Caco-2 (cell line): ENCODE measurements around the gene IGF1. TPM values are rescaled to one million over a fixed set of nuclear protein-coding genes. Genes with fewer than 3 reads are reported as not detected.

Source experiments
- BruUV-seq: library from RNA; stranded (reverse); fragments of 400-500 nt; replicated peaks from 2 replicates; lab custom pipeline; 2021; lab: Mats Ljungman, UMichigan
- CTCF ChIA-PET: fragments of 300-600 bp; sonication (Branson Sonifier 250); formaldehyde crosslinking; loops from one replicate; lab custom pipeline; 2022; ENCODE audit warnings: antibody characterized with exemption; lab: Charles Lee
- POLR2A ChIA-PET: fragments of 300-600 bp; sonication (Branson Sonifier 250); formaldehyde crosslinking; loops from one replicate; lab custom pipeline; 2022; ENCODE audit warnings: antibody characterized with exemption; lab: Charles Lee
- DNase-seq, 2 experiments: peaks; one replicate each; pipeline versions ENCODE4 v3.0.0 to v3.0.0-alpha.2; 2020 to 2022
- H3K27me3 ChIP-seq: replicated peaks from 2 replicates; pipeline ENCODE4 v1.6.0; 2011; ENCODE audit warnings: low read length; ENCODE audit not compliant: control insufficient read depth, insufficient read depth
- H3K36me3 ChIP-seq: 2 replicates; pipeline ENCODE4 v1.5.1; 2011; ENCODE audit warnings: low read length; ENCODE audit not compliant: control insufficient read depth, insufficient read depth
- H3K4me1 ChIP-seq: fragments of 250-450 bp; sonication (Bioruptor Pico); 2 replicates; pipeline ENCODE4 v1.5.1; 2020; ENCODE audit warnings: mild to moderate bottlenecking
- H3K4me3 ChIP-seq: 2 replicates; pipeline ENCODE4 v1.5.1; 2011; ENCODE audit warnings: low read depth, mild to moderate bottlenecking, control low read depth, low read length
- H3K9me3 ChIP-seq: fragments of 250-450 bp; sonication (Bioruptor Pico); 2 replicates; pipeline ENCODE4 v1.5.1; 2020; ENCODE audit warnings: mild to moderate bottlenecking, moderate library complexity
- H3K27ac Mint-ChIP-seq: one replicate; pipeline ENCODE4 v1.8.0; 2022; ENCODE audit warnings: mixed read lengths; ENCODE audit not compliant: unreplicated experiment
- H3K27me3 Mint-ChIP-seq: one replicate; pipeline ENCODE4 v1.8.0; 2022; ENCODE audit warnings: mixed read lengths; ENCODE audit not compliant: insufficient read depth, unreplicated experiment
- H3K36me3 Mint-ChIP-seq: one replicate; pipeline ENCODE4 v1.8.0; 2022; ENCODE audit warnings: mild to moderate bottlenecking, mixed read lengths; ENCODE audit not compliant: insufficient read depth, unreplicated experiment
- H3K4me1 Mint-ChIP-seq: one replicate; pipeline ENCODE4 v1.8.0; 2022; ENCODE audit warnings: low read depth, mixed read lengths; ENCODE audit not compliant: unreplicated experiment
- H3K4me3 Mint-ChIP-seq: one replicate; pipeline ENCODE4 v1.8.0; 2022; ENCODE audit warnings: mild to moderate bottlenecking, moderate library complexity, mixed read lengths; ENCODE audit not compliant: unreplicated experiment
- H3K9me3 Mint-ChIP-seq: one replicate; pipeline ENCODE4 v1.8.0; 2022; ENCODE audit warnings: mixed read lengths; ENCODE audit not compliant: unreplicated experiment
- intact Hi-C: fragments of 100-400 bp; cut with micrococcal nuclease; formaldehyde crosslinking; loops from one replicate; pipeline ENCODE4 v1.10.0; 2022; ENCODE audit not compliant: unreplicated experiment
- total RNA-seq: library from RNA; stranded (reverse); gene quantifications from 2 replicates; pipeline ENCODE4 v1.2.3, GENCODE V29; 2022
- TF ChIP-seq, protein P1 (sequence below), 2 experiments: fragments of 200-600 bp in 1 of 2; IDR thresholded peaks; 1 replicate in 1 of 2; 2 replicates in 1 of 2; pipeline versions ENCODE4 v1.5.1 to v1.8.0; 2011 to 2022; ENCODE audit warnings: antibody characterized with exemption in 1 of 2, control low read depth in 1 of 2, inconsistent platforms in 1 of 2, low read depth in 1 of 2, low read length in 1 of 2, mild to moderate bottlenecking in 1 of 2, moderate library complexity in 1 of 2; ENCODE audit not compliant: insufficient read depth in 1 of 2, severe bottlenecking in 1 of 2, unreplicated experiment in 1 of 2

The IGF1 gene
- total RNA-seq, 1 experiment from 2014 or later, result 2.3 TPM

DNA sequence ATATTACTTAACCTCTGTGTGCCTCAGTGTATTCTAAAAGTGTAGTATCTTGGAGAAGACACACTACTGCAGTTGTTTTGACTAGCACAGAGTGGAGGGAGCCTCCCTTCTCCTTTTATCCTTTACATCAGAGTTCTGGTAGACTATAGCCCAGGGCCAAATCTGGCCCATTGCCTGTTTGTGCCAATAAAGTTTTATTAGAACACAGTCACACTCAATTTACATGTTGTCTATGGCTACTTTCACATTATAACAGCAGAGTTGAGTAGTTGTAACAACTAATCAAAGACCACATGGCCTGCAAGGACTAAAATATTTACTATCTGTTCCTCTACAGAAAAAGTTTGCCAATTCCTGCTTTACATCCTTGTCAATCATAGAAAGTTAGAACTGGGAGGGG lies 27.7 kb upstream of the IGF1 start:
- no peaks in the 10 kb centered on the region for H3K27me3 ChIP-seq
- no peaks in the 10 kb centered on the region for H3K36me3 ChIP-seq
- TF ChIP-seq, protein P1, sequence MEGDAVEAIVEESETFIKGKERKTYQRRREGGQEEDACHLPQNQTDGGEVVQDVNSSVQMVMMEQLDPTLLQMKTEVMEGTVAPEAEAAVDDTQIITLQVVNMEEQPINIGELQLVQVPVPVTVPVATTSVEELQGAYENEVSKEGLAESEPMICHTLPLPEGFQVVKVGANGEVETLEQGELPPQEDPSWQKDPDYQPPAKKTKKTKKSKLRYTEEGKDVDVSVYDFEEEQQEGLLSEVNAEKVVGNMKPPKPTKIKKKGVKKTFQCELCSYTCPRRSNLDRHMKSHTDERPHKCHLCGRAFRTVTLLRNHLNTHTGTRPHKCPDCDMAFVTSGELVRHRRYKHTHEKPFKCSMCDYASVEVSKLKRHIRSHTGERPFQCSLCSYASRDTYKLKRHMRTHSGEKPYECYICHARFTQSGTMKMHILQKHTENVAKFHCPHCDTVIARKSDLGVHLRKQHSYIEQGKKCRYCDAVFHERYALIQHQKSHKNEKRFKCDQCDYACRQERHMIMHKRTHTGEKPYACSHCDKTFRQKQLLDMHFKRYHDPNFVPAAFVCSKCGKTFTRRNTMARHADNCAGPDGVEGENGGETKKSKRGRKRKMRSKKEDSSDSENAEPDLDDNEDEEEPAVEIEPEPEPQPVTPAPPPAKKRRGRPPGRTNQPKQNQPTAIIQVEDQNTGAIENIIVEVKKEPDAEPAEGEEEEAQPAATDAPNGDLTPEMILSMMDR (IDR thresholded peaks at IDR 0.05; ENCODE audit: insufficient read depth in 1 of 2, low read depth in 1 of 2, low read length in 1 of 2, severe bottlenecking in 1 of 2, unreplicated experiment in 1 of 2), result no peak
- CTCF ChIA-PET, result no interaction called here
- H3K4me1 ChIP-seq, result no peaks in the 10 kb centered on the region
- no TSS peak for BruUV-seq
- H3K27me3 Mint-ChIP-seq, result peaks cover 3% of the 10 kb centered on the region
- H3K27ac Mint-ChIP-seq, result no peak overlapping the region
- no peaks in the 10 kb centered on the region for H3K36me3 Mint-ChIP-seq
- H3K4me1 Mint-ChIP-seq, result no peaks in the 10 kb centered on the region
- H3K9me3 Mint-ChIP-seq, result peaks cover 20% of the 10 kb centered on the region
- no peak overlapping the region for H3K4me3 Mint-ChIP-seq
- peaks cover 7% of the 10 kb centered on the region; the same call in 1 of the 2 replicates for H3K9me3 ChIP-seq
- intact Hi-C loops, result no loop called here
- POLR2A ChIA-PET, result no interaction called here
- no peak for DNase-seq
- H3K4me3 ChIP-seq, result no peak overlapping the region

DNA sequence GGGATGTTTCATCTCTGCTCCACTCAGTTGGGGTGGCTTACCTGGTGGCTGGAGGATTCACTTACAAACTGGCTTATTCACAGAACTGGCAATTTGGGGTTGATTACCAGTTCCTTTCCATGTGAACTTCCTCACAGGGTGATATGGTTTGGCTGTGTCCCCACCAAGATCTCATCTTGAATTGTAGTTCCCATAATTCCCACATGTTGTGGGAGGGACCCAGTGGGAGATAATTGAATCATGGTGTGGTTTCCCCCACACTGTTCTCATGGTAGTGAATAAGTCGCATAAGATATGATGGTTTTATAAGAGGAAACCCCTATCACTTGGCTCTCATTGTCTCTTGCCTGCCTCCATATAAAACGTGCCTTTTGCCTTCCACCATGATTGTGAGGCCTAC lies 26.9 kb upstream of the IGF1 start:
- intact Hi-C loops, result no loop called here
- POLR2A ChIA-PET, result no interaction called here
- H3K27me3 Mint-ChIP-seq, result peaks cover 3% of the 10 kb centered on the region
- H3K9me3 Mint-ChIP-seq, result peaks cover 20% of the 10 kb centered on the region
- Histone ChIP-seq H3K4me1 (no peaks in the 10 kb centered on the region), H3K36me3 (no peaks in the 10 kb centered on the region), H3K27me3 (no peaks in the 10 kb centered on the region), H3K4me3 (no peak overlapping the region), H3K9me3 (peaks cover 7% of the 10 kb centered on the region; the same call in 1 of the 2 replicates)
- BruUV-seq, result no TSS peak
- H3K4me3 Mint-ChIP-seq, result no peak overlapping the region
- no peaks in the 10 kb centered on the region for H3K4me1 Mint-ChIP-seq
- TF ChIP-seq, protein P1 (IDR thresholded peaks at IDR 0.05; ENCODE audit: insufficient read depth in 1 of 2, low read depth in 1 of 2, low read length in 1 of 2, severe bottlenecking in 1 of 2, unreplicated experiment in 1 of 2), result no peak
- DNase-seq, result no peak
- CTCF ChIA-PET, result no interaction called here
- no peak overlapping the region for H3K27ac Mint-ChIP-seq
- no peaks in the 10 kb centered on the region for H3K36me3 Mint-ChIP-seq

DNA sequence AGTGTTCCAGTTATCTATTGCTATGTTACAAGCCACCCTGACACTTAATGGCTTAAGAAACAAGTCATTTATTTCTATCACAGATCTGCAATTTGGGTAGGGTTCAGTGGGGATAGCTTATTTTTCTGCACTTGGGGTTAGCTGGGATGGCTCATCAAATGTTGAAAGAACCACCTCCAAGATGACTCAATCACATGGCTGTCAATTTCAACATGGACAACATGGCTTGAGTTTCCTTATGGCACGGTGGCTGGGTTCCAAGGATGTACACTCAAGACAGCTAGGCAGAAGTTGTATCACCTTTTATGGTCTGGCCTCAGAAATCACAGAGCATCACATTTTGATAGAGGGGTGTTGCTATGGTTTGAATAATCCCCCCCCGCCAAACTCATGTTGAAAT lies 24.5 kb upstream of the IGF1 start:
- Mint-ChIP-seq H3K36me3 (no peaks in the 10 kb centered on the region), H3K4me1 (no peaks in the 10 kb centered on the region), H3K27ac (no peak overlapping the region), H3K9me3 (peaks cover 20% of the 10 kb centered on the region), H3K27me3 (peaks cover 9% of the 10 kb centered on the region), H3K4me3 (no peak overlapping the region)
- Histone ChIP-seq H3K36me3 (no peaks in the 10 kb centered on the region), H3K9me3 (peaks cover 7% of the 10 kb centered on the region; the same call in 1 of the 2 replicates), H3K4me3 (no peak overlapping the region), H3K4me1 (no peaks in the 10 kb centered on the region), H3K27me3 (no peaks in the 10 kb centered on the region)
- TF ChIP-seq, protein P1 (IDR thresholded peaks at IDR 0.05; ENCODE audit: insufficient read depth in 1 of 2, low read depth in 1 of 2, low read length in 1 of 2, severe bottlenecking in 1 of 2, unreplicated experiment in 1 of 2), result no peak
- DNase-seq, result no peak
- POLR2A ChIA-PET, result no interaction called here
- CTCF ChIA-PET, result no interaction called here
- intact Hi-C loops, result no loop called here
- no TSS peak for BruUV-seq
